Uterus (tissue), 4 donors: Measurements from ENCODE around the gene ZNF319. TPM values are rescaled to one million over a fixed set of nuclear protein-coding genes. Genes with fewer than 3 reads are reported as not detected.
"Not testable (repeated sequence)": the region's sequence is repeated elsewhere in the genome, so short reads cannot be mapped to it uniquely, and the experiment has no call there.

Experiments used
- DNase-seq, 2 donors: peaks; one replicate each; pipeline ENCODE4 v3.0.0-alpha.2; 2019 to 2020
- H3K27ac ChIP-seq, 2 donors: fragments of 200-600 bp; sonication (generic); 1 replicate in 1 of 2; 2 replicates in 1 of 2; pipeline ENCODE4 v1.5.1; 2016 to 2018
- H3K27me3 ChIP-seq, 2 donors: fragments of 200-600 bp; sonication (generic); one replicate each; pipeline ENCODE4 v1.5.1; 2018 to 2019; ENCODE audit warnings: control low read depth in 1 of 2
- H3K36me3 ChIP-seq, 2 donors: fragments of 200-600 bp; sonication (generic); one replicate each; pipeline ENCODE4 v1.5.1; 2019; ENCODE audit warnings: control low read depth in 1 of 2
- H3K4me1 ChIP-seq, 2 donors: fragments of 200-600 bp; sonication (generic); one replicate each; pipeline ENCODE4 v1.5.1; 2018 to 2019; ENCODE audit warnings: control low read depth in 1 of 2
- H3K4me3 ChIP-seq, 2 donors: fragments of 200-600 bp; sonication (generic); 1 replicate in 1 of 2; 2 replicates in 1 of 2; pipeline ENCODE4 v1.5.1; 2018 to 2019; ENCODE audit warnings: mild to moderate bottlenecking in 1 of 2
- H3K9me3 ChIP-seq, 2 donors: fragments of 200-600 bp; sonication (generic); one replicate each; pipeline ENCODE4 v1.5.1; 2019; ENCODE audit warnings: control low read depth in 1 of 2
- CTCF ChIP-seq, 4 experiments: fragments of 200-600 bp in 2 of 4; fragments of 450-650 bp in 2 of 4; sonication (generic) in 2 of 4; IDR thresholded peaks; one replicate each; pipeline ENCODE4 v1.5.1; 2016 to 2019; ENCODE audit warnings: antibody characterized with exemption in 4 of 4, mild to moderate bottlenecking in 2 of 4, moderate library complexity in 1 of 4
- POLR2A ChIP-seq, 2 donors: fragments of 450-650 bp; IDR thresholded peaks; one replicate each; pipeline ENCODE4 v1.6.1; 2016; ENCODE audit warnings: antibody characterized with exemption in 2 of 2, mild to moderate bottlenecking in 1 of 2, moderate library complexity in 1 of 2
- intact Hi-C: fragments of 100-400 bp; cut with DNase I; formaldehyde crosslinking; loops from one replicate; pipeline ENCODE4 v1.15.1; 2023; ENCODE audit warnings: low total_unique reads
- total RNA-seq, 4 donors: library from RNA; depleted of rRNA in 3 of 4; stranded (reverse); fragments of >200 nt in 3 of 4; gene quantifications; one replicate each; pipeline versions ENCODE4 v1.1.0 to v1.2.4, GENCODE V29; 2014 to 2023
- donor health status: DM: yes; HTN: yes; CAD: no.

Gene ZNF319
- total RNA-seq, 4 donors from 2014 or later = 5.4 to 11.5 (median 6.9) TPM

DNA sequence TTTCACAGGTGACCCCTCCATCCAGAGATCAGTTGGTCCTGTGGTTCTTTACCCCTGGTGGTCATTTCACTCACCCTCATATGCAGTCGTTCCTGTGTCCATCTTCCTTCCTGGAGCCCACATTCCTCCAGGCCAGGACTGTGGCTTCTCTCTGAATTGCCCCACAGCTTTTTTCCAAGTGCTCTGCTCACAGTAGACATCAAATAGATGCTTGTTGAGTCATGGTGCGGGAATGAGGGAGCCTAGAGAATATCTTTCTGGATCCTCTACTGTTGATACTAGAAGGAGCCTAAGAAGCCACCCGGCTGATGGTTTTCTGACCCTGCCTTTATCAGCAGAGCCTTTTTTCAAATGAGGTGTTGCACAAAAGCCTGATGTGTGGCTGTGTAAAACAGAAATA lies 11.2 kb upstream of the ZNF319 start:
- Histone ChIP-seq H3K36me3 (no peaks in the 10 kb centered on the region), H3K27ac (no peak overlapping the region), H3K4me1 (no peaks in the 10 kb centered on the region), H3K27me3 (no peaks in the 10 kb centered on the region), H3K4me3 (no peak overlapping the region), H3K9me3 (no peaks in the 10 kb centered on the region)
- intact Hi-C loops = no loop called here
- DNase-seq = no peak
- TF ChIP-seq POLR2A (IDR thresholded peaks at IDR 0.05) (no peak), CTCF (IDR thresholded peaks at IDR 0.05) (no peak)

- no peaks in the 10 kb centered on the region for H3K36me3 ChIP-seq
- intact Hi-C loops = no loop called here
- H3K27ac ChIP-seq = no peak overlapping the region
Measured at GRCh38 chr16:58010886-58011285, 10.4 kb upstream of the ZNF319 start.

GRCh38 chr16:58009856-58010416 lies 9.5 kb upstream of the ZNF319 start:
- TF ChIP-seq CTCF (IDR thresholded peaks at IDR 0.05) (no peak), POLR2A (IDR thresholded peaks at IDR 0.05) (no peak)
- intact Hi-C loops = no loop called here

More at GRCh38 chr16:58010886-58011285, 10.4 kb upstream of the ZNF319 start:
- Histone ChIP-seq H3K4me3 (no peak overlapping the region), H3K27me3 (no peaks in the 10 kb centered on the region), H3K4me1 (no peaks in the 10 kb centered on the region), H3K9me3 (no peaks in the 10 kb centered on the region)
- DNase-seq = no peak
- TF ChIP-seq CTCF (IDR thresholded peaks at IDR 0.05) = no peak
- TF ChIP-seq POLR2A (IDR thresholded peaks at IDR 0.05) = no peak

DNA sequence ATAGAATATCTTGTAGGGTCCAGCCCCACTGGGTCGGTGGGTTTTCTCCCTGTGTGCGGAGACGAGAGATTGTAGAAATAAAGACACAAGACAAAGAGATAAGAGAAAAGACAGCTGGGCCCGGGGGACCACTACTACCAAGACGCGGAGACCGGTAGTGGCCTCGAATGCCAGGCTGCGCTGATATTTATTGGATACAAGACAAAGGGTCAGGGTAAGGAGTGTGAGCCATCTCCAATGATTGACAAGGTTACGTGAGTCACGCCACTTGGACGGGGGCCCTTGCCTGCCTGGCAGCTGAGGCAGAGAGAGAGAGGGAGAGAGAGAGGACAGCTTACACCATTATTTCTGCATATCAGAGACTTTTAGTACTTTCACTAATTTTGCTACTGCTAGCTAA lies 4.3 kb upstream of the ZNF319 start:
- DNase-seq, H3K27me3 ChIP-seq, H3K9me3 ChIP-seq, H3K36me3 ChIP-seq, H3K4me3 ChIP-seq, H3K4me1 ChIP-seq, H3K27ac ChIP-seq: not testable (repeated sequence)
- intact Hi-C loops = loop anchor here (5.0 kb wide), 2 partner anchors 102 to 247 kb away; no protein-coding TSS in a partner anchor

More at GRCh38 chr16:58009856-58010416, 9.5 kb upstream of the ZNF319 start:
- Histone ChIP-seq H3K4me3 (no peak overlapping the region), H3K36me3 (no peaks in the 10 kb centered on the region), H3K27me3 (no peaks in the 10 kb centered on the region), H3K27ac (no peak overlapping the region), H3K4me1 (no peaks in the 10 kb centered on the region), H3K9me3 (no peaks in the 10 kb centered on the region)
- no peak for DNase-seq

GRCh38 chr16:58002936-58003335 lies 2.5 kb upstream of the ZNF319 start:
- Histone ChIP-seq H3K4me3 (no peak overlapping the region), H3K36me3 (no peaks in the 10 kb centered on the region), H3K4me1 (no peaks in the 10 kb centered on the region), H3K27ac (no peak overlapping the region), H3K27me3 (no peaks in the 10 kb centered on the region), H3K9me3 (no peaks in the 10 kb centered on the region)
- TF ChIP-seq CTCF (IDR thresholded peaks at IDR 0.05) (no peak), POLR2A (IDR thresholded peaks at IDR 0.05) (no peak)
- intact Hi-C loops = loop anchor here (5.0 kb wide), 2 partner anchors 101 to 246 kb away; no protein-coding TSS in a partner anchor
- no peak for DNase-seq

DNA sequence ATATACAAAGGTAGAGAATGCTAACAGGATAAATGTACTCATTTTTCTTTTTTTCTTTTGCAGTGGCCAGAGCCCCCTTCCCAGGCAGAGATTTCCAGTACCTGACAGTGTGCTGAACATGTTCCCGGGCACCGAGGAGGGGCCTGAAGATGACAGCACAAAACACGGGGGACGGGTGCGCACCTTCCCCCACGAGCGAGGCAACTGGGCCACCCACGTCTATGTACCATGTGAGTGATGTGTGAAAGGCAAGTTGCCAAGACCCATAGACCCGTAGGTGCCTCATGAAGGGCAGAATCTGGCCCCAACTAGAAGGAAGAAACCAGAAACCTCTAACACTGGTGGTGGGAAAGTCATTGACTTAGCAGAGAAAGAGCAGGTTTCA lies 1.9 kb upstream of the ZNF319 start:
- DNase-seq = no peak
- H3K36me3 ChIP-seq = no peaks in the 10 kb centered on the region
- intact Hi-C loops = loop anchor here (5.0 kb wide), 2 partner anchors 100 to 245 kb away; no protein-coding TSS in a partner anchor
- H3K4me1 ChIP-seq = no peaks in the 10 kb centered on the region
- H3K9me3 ChIP-seq = no peaks in the 10 kb centered on the region
- no peaks in the 10 kb centered on the region for H3K27me3 ChIP-seq
- TF ChIP-seq POLR2A (IDR thresholded peaks at IDR 0.05) (no peak), CTCF (IDR thresholded peaks at IDR 0.05) (no peak)
- no peak overlapping the region for H3K27ac ChIP-seq
- no peak overlapping the region for H3K4me3 ChIP-seq
